ENCODE measurements around the gene DPP6.

Gene DPP6

DNA sequence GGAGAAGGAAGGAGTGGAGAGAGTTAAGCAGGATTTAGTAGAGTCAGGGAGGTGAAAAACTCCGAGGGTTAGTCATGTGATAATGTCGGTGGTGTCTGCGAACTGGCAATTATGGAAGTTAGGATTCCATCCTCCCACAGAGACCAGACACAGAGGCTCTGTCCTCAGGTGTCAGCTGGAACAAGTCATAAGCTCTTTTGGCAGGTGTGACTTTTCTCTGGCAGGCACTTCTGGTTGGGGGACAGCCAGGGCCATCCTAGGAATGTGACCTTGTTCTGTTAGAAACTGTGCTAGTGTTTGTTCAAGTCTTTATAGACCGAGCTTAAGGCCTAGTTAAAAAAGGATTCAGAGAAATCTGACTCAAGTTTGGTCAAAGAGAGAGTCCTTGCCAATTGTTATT is 371.0 kb downstream of the DPP6 start:
- no peak for DNase-seq (ENCODE audit: extremely low read depth, low read depth)
- H3K4me3 ChIP-seq (replicated peaks; ENCODE audit: low read depth, low read length) = no peak overlapping the region
- TF ChIP-seq, protein P1, sequence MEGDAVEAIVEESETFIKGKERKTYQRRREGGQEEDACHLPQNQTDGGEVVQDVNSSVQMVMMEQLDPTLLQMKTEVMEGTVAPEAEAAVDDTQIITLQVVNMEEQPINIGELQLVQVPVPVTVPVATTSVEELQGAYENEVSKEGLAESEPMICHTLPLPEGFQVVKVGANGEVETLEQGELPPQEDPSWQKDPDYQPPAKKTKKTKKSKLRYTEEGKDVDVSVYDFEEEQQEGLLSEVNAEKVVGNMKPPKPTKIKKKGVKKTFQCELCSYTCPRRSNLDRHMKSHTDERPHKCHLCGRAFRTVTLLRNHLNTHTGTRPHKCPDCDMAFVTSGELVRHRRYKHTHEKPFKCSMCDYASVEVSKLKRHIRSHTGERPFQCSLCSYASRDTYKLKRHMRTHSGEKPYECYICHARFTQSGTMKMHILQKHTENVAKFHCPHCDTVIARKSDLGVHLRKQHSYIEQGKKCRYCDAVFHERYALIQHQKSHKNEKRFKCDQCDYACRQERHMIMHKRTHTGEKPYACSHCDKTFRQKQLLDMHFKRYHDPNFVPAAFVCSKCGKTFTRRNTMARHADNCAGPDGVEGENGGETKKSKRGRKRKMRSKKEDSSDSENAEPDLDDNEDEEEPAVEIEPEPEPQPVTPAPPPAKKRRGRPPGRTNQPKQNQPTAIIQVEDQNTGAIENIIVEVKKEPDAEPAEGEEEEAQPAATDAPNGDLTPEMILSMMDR (IDR thresholded peaks at IDR 0.05; ENCODE audit: low read depth, low read length, missing control alignments) = no peak

DNA sequence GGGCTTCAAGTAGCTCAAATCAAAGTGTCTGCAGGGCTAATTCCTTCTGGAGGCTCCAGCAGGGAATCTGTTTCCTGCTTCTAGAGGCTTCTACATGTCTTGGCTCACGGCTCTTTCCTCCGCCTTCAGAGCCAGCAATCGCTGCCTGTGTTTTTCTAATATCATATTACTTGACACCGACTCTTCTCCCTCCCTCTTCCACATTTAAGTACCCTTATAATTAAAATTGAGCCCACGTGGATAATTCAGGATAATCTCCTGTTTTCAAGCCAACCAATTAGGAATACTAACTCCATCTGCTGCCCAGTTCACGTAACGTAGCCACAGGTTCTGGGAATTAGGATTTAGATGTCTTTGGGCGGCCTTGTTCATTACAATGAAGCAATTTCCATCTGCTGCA is 372.2 kb downstream of the DPP6 start:
- DNase-seq (ENCODE audit: extremely low read depth, low read depth) = no peak
- H3K4me3 ChIP-seq (replicated peaks; ENCODE audit: low read depth, low read length) = no peak overlapping the region
- TF ChIP-seq, protein P1 (IDR thresholded peaks at IDR 0.05; ENCODE audit: low read depth, low read length, missing control alignments) = no peak

DNA sequence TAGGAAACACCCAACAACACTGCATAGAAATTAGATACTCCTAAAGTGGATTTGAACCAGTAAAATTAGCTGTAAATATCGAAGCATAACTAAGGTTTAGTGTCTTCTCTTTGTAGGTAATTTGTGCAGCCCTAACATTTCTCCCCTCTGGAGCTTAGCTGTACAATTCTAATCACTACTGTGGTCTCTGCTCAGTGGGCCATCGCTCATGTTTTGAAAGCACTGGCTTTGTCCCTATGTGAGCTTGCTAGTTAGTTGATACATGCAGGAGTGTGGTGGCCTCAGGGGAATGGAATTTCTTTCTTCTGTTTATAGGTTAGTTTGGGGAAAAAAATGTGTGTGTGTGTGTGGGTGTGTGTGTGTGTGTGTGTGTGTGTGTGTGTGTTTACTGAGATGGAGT is 373.1 kb downstream of the DPP6 start:
- TF ChIP-seq, protein P1 (IDR thresholded peaks at IDR 0.05; ENCODE audit: low read depth, low read length, missing control alignments) = no peak
- no peak for DNase-seq (ENCODE audit: extremely low read depth, low read depth)
- H3K4me3 ChIP-seq (replicated peaks; ENCODE audit: low read depth, low read length) = no peak overlapping the region

DNA sequence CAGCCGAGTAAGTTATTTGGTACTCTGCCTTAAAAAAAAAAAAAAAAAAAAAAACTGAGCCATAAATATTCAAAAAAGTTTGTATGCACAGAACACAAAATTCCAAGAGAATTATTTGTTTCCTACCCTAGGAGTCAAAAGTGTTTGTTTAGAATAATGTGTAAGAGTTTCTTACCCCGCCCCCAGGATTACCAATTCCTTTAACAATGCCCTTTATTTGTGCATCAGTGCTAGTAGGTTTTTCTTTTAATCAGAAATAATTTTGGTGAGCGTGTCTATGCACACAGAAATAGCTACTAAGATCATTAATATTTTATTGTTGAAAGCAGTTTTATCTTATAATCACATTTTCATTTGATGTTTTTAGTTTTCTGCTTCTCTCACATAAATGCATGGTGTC is 374.6 kb downstream of the DPP6 start:
- no peak for DNase-seq (ENCODE audit: extremely low read depth, low read depth)
- H3K4me3 ChIP-seq (replicated peaks; ENCODE audit: low read depth, low read length) = no peak overlapping the region
- TF ChIP-seq, protein P1 (IDR thresholded peaks at IDR 0.05; ENCODE audit: low read depth, low read length, missing control alignments) = no peak

DNA sequence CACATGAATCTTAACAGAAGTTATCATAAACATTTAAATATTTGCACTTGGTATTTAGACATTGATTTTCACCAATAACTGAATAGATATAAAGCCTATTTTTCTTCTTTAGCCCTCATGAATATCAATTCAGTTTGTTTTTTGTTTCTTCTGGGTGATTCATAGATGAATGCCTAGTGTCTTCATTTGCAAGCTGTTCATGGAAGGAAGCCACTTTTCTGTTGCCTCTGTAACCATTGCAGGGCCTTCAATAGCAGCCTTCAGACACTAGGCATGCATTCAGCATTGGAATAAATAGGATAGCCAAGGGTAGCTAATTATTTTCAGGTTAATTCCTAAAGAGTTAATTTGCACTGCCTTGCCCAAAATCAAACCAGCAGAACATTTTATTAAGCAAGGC is 375.3 kb downstream of the DPP6 start:
- H3K4me3 ChIP-seq (replicated peaks; ENCODE audit: low read depth, low read length) = no peak overlapping the region
- TF ChIP-seq, protein P1 (IDR thresholded peaks at IDR 0.05; ENCODE audit: low read depth, low read length, missing control alignments) = no peak
- no peak for DNase-seq (ENCODE audit: extremely low read depth, low read depth)

GRCh38 chr7:154429666-154430404 is 377.6 kb downstream of the DPP6 start:
- no peak for DNase-seq (ENCODE audit: extremely low read depth, low read depth)
- TF ChIP-seq, protein P1 (IDR thresholded peaks at IDR 0.05; ENCODE audit: low read depth, low read length, missing control alignments) = no peak

DNA sequence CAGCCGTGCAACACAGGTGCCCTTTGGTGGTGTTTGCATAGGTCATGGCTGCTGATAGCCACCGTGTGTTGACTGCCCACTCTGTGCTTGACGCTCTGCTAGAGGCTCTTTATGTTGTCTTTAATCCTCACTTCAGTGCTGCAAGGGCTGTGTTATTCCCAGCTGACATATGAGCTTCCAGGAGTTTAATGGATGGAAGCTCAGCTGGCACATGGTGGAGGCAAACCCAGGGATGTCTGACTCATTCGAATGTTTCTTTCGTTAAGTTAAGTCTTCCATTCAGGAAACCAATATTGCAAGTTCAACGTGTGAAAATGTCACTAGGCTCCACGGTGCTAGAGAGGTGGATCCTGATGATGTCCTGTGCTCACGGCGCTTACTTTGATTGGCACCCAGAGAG is 378.4 kb downstream of the DPP6 start:
- H3K4me3 ChIP-seq (replicated peaks; ENCODE audit: low read depth, low read length) = no peak overlapping the region
- no peak for DNase-seq (ENCODE audit: extremely low read depth, low read depth)
- TF ChIP-seq, protein P1 (IDR thresholded peaks at IDR 0.05; ENCODE audit: low read depth, low read length, missing control alignments) = no peak

More at GRCh38 chr7:154429666-154430404, 377.6 kb downstream of the DPP6 start:
- H3K4me3 ChIP-seq (replicated peaks; ENCODE audit: low read depth, low read length) = no peak overlapping the region
